RPMI8226 (cell line): ENCODE measurements around the gene CCDC137.
A peak's percentile ranks its signal among the peaks of the same experiment; 100 is the strongest.
"Not testable (repeated sequence)": the region's sequence is repeated elsewhere in the genome, so short reads cannot be mapped to it uniquely, and the experiment has no call there.

Experiments used
- DNase-seq: peaks from one replicate; pipeline ENCODE4 v3.0.0-alpha.2; 2015

CCDC137 gene

GRCh38 chr17:81666342-81667191 lies at the start of gene CCDC137, which contains the start of gene OXLD1:
TSS of gene CCDC137 (plus strand) at chr17:81666737. CDS start at chr17:81666767, 30 bp downstream.
TSS of gene OXLD1 (minus strand) at chr17:81666605. CDS start at chr17:81666577, 28 bp downstream.
- peak; percentile 97 for DNase-seq

- DNase-seq, result no peak
Measured at GRCh38 chr17:81616877-81617276, 49.7 kb upstream of the CCDC137 start.

GRCh38 chr17:81618307-81618706 lies 48.2 kb upstream of the CCDC137 start:
- DNase-seq, result not testable (repeated sequence)

GRCh38 chr17:81621494-81622130 lies 44.9 kb upstream of the CCDC137 start:
- DNase-seq, result no peak

- no peak for DNase-seq
Measured at GRCh38 chr17:81630274-81630673, 36.3 kb upstream of the CCDC137 start.

GRCh38 chr17:81631482-81631881 lies 35.1 kb upstream of the CCDC137 start:
- no peak for DNase-seq

GRCh38 chr17:81635431-81635830 lies 31.1 kb upstream of the CCDC137 start:
- DNase-seq, result no peak

- peak; percentile 25 for DNase-seq
Measured at GRCh38 chr17:81635973-81636504, 30.5 kb upstream of the CCDC137 start.

- DNase-seq, result peak; percentile 90
Measured at GRCh38 chr17:81636505-81637288, 29.8 kb upstream of the CCDC137 start, which contains the start of the genes NPLOC4 and TSPAN10. TSS of gene NPLOC4 (minus strand) at chr17:81637112. CDS start at chr17:81636930, 182 bp downstream. TSS of gene TSPAN10 (plus strand) at chr17:81637196. CDS start at chr17:81642413, 5,217 bp downstream.

GRCh38 chr17:81638683-81639082 lies 27.9 kb upstream of the CCDC137 start:
- DNase-seq, result no peak

- no peak for DNase-seq
Measured at GRCh38 chr17:81640011-81640410, 26.5 kb upstream of the CCDC137 start.

- DNase-seq, result no peak
Measured at GRCh38 chr17:81641825-81642489, 24.6 kb upstream of the CCDC137 start.

- no peak for DNase-seq
Measured at GRCh38 chr17:81644496-81644895, 22.0 kb upstream of the CCDC137 start.

GRCh38 chr17:81644976-81645952 lies 21.3 kb upstream of the CCDC137 start:
- no peak for DNase-seq

GRCh38 chr17:81646869-81647600 lies 19.5 kb upstream of the CCDC137 start:
- DNase-seq, result no peak

- no peak for DNase-seq
Measured at GRCh38 chr17:81647640-81648012, 18.9 kb upstream of the CCDC137 start.

- no peak for DNase-seq
Measured at GRCh38 chr17:81648013-81648706, 18.4 kb upstream of the CCDC137 start.

- no peak for DNase-seq
Measured at GRCh38 chr17:81648707-81649085, 17.8 kb upstream of the CCDC137 start.

GRCh38 chr17:81650951-81651350 lies 15.6 kb upstream of the CCDC137 start:
- no peak for DNase-seq

GRCh38 chr17:81651692-81652091 lies 14.8 kb upstream of the CCDC137 start:
- DNase-seq, result peak; percentile 62
